Nucleus accumbens (tissue), 56 donors: ENCODE results near the gene IFNAR2.
A peak's percentile ranks its signal among the peaks of the same experiment; 100 is the strongest.
"Not testable (repeated sequence)": the region's sequence is repeated elsewhere in the genome, so short reads cannot be mapped to it uniquely, and the experiment has no call there.

Experiments used
- DNase-seq, 56 donors: peaks; one replicate each; lab custom pipeline; 2025; lab: John Stamatoyannopoulos, UW

The IFNAR2 gene

DNA sequence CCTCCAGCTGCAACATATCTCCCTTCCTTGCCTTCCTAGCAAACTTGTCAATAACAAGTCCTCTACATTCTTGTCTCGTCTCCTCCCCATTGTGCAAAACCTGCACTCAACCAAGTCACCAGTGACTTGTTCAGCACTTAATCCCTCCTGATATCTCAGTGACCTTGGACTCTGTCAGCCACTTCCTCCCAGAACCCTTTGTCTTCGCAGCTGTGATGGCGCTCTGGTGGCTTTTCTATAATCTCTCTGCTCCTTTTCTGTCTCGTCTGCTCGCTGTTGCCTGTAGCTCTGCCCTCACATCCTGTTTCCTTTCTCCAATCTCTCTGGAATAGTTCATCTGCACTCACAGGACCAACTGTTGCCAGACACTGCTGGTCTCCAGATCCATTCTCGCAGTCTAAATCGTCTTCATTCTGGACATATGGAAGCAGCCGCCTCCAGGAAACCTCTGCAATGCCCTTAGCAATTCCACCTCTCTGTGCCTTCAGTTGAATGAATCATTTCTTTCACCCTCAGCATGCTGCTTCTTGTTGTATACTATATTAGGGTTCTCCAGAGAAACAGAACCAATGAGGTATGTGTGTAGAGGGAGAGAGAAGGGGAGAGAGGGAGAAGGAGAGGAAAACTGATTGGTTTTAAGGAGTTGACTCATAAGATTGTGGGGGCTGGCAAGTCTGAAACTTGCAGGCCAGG lies 17.4 kb upstream of the IFNAR2 start:
- no peak for DNase-seq

DNA sequence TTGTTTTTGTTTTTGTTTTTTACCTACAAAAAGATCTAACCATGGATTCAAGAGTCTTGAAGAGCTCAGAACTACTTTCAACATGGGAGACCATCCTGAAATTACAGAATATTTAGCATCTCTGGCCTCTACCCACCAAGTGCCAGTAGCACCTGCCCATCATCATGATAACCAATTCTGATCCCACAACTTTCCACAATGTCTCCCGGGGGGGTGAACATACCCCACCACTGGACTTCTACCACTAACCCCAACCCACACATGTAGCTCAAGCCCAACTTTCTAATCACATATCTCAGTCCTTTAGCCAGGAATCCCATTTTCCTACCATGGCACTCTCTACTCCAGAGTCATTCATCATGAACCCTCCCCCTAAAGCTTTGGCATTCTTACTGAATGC lies 15.7 kb upstream of the IFNAR2 start:
- DNase-seq = no peak

DNA sequence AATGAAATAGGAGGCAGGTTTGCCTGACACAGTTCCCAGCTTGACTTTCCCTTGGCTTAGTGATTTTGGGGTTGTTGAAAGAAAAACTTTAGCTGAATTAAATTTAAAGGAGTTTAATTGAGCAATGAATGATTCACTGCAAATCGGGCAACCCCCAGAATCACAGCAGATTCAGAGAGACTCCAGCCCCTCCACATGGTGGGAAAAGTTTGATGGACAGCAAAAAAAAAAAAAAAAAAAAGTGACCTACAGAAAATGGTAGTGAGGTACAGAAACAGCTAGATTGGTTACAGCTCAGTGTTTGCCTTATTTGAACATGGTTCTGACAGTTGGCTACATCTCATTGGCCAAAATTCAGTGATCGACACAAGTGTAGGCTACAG lies 12.6 kb upstream of the IFNAR2 start:
- no peak for DNase-seq

DNA sequence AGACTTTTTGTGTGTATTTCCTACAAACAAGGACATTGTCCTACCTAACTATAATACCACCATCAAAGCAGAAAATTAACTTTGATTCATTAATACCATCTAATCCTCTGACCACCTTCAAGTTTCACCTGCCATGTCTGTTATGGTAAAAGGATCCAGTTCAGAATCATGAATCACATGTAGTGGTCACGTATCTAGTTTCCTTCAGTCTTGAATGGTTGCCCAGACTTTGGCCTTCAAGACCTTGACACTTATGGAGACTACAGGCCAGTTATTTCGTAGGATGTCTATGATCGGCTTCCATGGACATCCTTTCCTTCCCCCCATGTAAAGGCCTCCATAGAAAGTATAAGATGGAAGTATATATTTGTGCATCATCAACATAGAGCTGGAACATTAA lies 10.4 kb upstream of the IFNAR2 start:
- DNase-seq = no peak

DNA sequence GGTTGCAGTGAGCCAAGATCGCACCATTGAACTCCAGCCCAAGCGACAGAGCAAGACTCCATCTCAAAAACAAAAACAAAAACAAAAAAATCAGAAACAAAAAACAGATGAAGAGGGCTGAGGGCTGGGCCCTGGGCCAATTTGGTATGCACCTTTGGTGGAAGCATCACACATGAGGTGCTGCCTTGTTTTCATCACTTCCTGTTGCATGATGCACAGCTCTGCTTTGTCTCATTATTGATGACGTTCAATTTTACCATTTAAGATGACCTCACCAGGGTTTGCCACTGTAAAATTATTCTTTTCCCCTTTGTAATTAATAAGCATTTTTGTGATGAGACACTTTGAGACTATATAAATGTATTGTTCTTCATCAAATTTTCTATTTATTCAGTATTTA lies 9.8 kb upstream of the IFNAR2 start:
- DNase-seq = no peak

GRCh38 chr21:33225376-33225775 lies 4.4 kb upstream of the IFNAR2 start:
- DNase-seq = not testable (repeated sequence)

- no peak for DNase-seq
Observed at GRCh38 chr21:33228455-33228854, 1.3 kb upstream of the IFNAR2 start.

- DNase-seq = no peak
Observed at GRCh38 chr21:33229099-33229783, 497 bp upstream of the IFNAR2 start.

DNA sequence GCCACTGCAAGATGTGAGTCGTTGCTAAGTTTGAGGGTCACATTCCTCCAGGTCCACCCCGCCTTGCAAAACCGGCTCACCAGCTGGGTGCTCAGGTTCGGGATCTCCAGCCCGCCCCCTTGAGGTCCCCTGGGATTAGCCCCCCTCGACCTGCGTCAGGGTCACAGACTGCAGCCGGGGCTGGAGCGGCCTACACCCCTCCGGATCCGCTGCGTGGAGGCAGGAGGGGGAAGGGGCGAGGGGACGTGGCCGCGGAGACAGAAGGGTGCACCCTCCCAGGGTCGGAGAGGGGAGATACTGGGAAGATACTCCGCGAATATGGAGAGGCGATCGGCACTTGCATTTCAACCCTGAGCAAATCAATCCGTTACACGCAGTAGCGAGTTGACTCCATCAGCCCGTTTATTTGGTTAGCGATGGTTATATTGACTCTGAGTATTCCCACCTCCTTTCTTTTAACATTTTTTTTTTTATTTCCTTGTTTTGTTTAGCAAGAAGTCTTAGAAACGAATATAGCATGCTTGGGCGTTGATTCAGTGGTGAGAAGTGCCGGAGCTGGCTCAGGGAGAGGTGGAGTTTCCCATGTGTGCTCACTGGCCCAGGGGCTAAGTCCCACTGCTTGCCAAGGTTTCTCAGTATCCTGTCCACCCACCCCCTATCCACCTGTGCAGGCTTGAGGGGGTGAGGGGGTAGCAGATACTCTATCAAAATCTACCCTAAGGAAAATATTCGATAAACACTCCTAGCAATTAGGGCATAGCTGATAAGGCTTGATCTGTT lies 997 bp downstream of the IFNAR2 start:
- peak in 46 of 56 donors; percentile 12 to 70 (median 52) for DNase-seq

DNA sequence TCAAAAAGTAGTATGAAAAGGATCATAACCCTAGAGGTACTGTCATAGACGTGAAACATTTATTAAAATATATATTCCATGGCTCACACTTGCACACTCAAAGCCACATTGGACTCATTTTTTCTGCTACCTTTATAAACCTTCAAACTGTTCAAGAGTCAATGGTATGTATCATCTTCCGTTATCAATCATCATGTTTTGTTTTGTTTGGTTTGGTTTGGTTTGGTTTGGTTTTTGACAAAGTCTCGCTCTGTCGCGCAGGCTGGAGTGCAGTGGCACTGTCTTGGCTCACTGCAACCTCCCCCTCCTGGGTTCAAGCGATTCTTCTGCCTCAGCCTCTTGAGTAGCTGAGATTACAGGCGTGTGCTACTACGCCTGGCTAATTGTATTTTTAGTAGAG lies 1.8 kb downstream of the IFNAR2 start:
- DNase-seq = no peak

DNA sequence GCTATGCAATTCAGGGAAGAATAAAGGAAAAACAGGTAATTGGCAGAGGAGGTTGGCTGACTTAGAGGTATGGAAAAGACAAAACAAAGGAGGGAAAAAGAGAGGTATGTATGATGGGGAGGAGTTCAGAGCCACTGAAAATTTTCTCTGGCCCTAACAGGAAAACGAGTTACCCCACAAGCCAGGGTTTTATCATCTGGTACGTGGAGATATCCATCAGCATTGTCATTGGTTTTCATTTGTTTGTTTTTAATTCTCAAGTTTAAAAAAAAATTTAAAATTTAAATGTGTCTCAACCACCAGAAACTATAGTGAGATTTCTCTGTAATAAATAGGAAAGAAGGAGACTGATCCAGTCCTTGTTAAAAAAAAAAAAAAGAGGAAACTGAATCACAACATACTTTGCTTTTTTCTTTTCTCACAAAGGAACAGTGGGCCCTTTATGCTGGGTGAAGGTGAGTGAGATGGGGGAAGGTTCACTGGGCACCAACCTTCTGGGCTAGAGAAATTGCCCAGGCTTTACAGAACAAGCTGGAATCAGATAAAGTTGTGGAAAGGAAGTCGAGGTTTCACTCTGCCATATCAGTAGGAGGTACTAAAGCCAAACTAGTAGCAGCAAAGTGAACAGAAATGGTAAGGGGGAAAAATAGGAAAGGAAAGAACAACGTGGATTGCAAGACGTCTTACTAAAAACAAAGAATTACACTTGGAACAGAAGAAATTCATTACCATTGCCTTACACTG lies 2.7 kb downstream of the IFNAR2 start:
- no peak for DNase-seq

GRCh38 chr21:33234635-33235520 lies 5.1 kb downstream of the IFNAR2 start:
- DNase-seq = no peak

DNA sequence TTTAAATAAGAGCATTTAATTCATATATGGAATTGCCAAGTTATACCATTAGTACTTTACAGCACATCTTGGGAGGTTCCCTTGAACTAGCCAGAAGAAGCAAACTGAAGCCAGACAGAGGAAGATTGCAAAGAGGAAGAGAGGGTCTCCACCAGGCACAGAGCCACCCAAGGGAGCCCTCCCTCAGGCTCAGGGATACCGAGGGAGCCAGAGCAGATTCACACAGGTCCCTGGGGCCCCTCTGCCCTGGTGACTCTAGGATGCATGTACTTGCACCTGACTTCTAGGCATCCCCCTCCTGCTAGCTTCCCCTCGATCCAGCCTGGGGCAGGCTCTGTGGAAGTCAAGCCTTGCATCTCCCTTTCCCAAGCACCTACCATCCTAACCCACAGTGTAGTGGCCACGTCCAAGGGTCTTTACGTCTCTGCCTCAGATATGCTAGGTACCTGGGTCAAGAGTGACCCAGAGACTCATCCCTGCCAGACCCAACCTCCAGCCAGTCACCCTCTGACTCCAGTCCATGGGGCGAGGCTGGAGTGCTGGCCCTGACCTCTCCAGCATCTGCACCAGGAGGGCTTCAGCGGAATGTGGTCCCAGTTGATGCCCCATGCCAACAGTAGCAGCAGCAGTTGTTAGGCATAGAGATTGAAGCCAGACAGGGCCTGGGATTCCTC lies 6.4 kb downstream of the IFNAR2 start:
- DNase-seq = no peak

DNA sequence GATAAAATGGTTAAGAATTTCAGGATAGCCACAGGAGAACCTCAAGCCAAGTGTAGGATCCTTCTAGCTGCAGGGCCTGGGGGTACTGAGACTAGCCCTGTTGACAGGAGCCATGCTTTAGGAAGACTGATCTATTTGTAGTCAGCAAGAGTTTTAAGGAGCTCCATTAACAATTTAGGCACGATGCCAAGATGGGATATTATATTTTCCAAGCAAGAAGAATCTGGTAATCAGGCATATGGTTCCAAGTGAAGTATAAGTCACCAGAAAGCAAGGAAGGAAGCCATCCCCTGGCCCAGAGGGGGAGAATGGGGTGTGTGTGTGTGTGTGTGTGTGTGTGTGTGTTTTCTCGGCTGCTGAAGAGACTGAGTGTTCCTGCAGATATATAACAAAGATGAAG lies 7.0 kb downstream of the IFNAR2 start:
- DNase-seq = no peak

GRCh38 chr21:33237486-33237885 lies 7.7 kb downstream of the IFNAR2 start:
- no peak for DNase-seq

GRCh38 chr21:33238146-33238545 lies 8.4 kb downstream of the IFNAR2 start:
- DNase-seq = no peak

- no peak for DNase-seq
Observed at GRCh38 chr21:33238565-33239255, 9.0 kb downstream of the IFNAR2 start.

DNA sequence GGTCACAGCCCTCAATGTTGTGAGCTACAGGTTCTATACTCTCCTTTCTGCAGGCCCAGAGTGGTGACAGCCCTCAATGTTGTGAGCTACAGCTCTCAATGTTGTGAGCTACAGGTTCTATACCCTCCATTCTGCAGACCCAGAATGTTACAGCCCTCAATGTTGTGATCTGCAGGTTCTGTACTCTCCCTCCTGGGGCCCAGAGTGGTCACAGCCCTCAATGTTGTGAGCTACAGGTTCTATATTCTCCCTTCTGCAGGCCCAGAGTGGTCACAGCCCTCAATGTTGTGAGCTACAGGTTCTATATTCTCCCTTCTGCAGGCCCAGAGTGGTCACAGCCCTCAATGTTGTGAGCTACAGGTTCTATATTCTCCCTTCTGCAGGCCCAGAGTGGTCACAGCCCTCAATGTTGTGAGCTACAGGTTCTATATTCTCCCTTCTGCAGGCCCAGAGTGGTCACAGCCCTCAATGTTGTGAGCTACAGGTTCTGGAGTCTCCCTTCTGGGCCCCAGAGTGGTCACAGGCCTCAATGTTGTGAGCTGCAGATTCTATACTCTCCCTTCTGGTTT lies 9.9 kb downstream of the IFNAR2 start:
- DNase-seq = not testable (repeated sequence)
